ENCODE measurements around the gene SCAI.

- no peak for TF ChIP-seq CTCF (IDR thresholded peaks at IDR 0.05; ENCODE audit: low read depth, low read length, poor library complexity, severe bottlenecking)
- TF ChIP-seq EZH2phosphoT487 (IDR thresholded peaks at IDR 0.05; ENCODE audit: borderline replicate concordance, low read length) = no peak
Measured at GRCh38 chr9:125126019-125126746, 17.1 kb downstream of the SCAI start.
